ENCODE results near the gene TTC3. TPM values are rescaled to one million over a fixed set of nuclear protein-coding genes. Genes with fewer than 3 reads are reported as not detected.

The TTC3 gene
- total RNA-seq, 2 experiments from 2014 or later = 73.5 to 90.0 TPM

GRCh38 chr21:37176716-37177115, 103.7 kb downstream of the TTC3 start:
- Histone ChIP-seq H3K9me2 (ENCODE audit: insufficient read depth, low read length) (no peaks in the 10 kb centered on the region), H4K20me1 (ENCODE audit: insufficient read depth, low read length) (no peaks in the 10 kb centered on the region), H3K4me3 (ENCODE audit: low read depth, low read length, poor library complexity, severe bottlenecking) (no peak overlapping the region), H3K4me1 (ENCODE audit: insufficient read depth, low read length, poor library complexity, severe bottlenecking) (no peaks in the 10 kb centered on the region), H3K9me3 (ENCODE audit: low read length) (no peaks in the 10 kb centered on the region), H2AFZ (ENCODE audit: low read length) (no peak overlapping the region), H3K79me2 (ENCODE audit: insufficient read depth, low read depth, low read length) (no peaks in the 10 kb centered on the region), H3K4me2 (ENCODE audit: low read length) (no peak overlapping the region), H3K27ac (ENCODE audit: low read depth, low read length, poor library complexity, severe bottlenecking) (no peak overlapping the region), H3K36me3 (ENCODE audit: insufficient read depth, low read length) (peaks cover 73% of the 10 kb centered on the region)
- ChIA-PET CTCF (ENCODE audit: unreplicated experiment) (no interaction called here), POLR2A (interaction anchor here (0.5 to 1.6 kb wide), 2 partner anchors 31 to 197 kb away, joined by 3 read pairs; no protein-coding TSS in a partner anchor)
- TF ChIP-seq EZH2phosphoT487 (IDR thresholded peaks at IDR 0.05; ENCODE audit: borderline replicate concordance, low read depth, low read length) (no peak), CTCF (conservative IDR thresholded peaks at IDR 0.05; ENCODE audit: low read length) (no peak)
- intact Hi-C loops (cut with micrococcal nuclease; ENCODE audit: unreplicated experiment) = no loop called here
- no peak for DNase-seq (ENCODE audit: low spot score)
- BruUV-seq (replicated peaks) = no TSS peak

GRCh38 chr21:37181059-37181458, 108.0 kb downstream of the TTC3 start:
- peaks cover 57% of the 10 kb centered on the region for H3K36me3 ChIP-seq (ENCODE audit: insufficient read depth, low read length)
- no TSS peak for BruUV-seq (replicated peaks)
- H3K4me1 ChIP-seq (ENCODE audit: insufficient read depth, low read length, poor library complexity, severe bottlenecking) = no peaks in the 10 kb centered on the region
- no peaks in the 10 kb centered on the region for H4K20me1 ChIP-seq (ENCODE audit: insufficient read depth, low read length)
- no peak overlapping the region for H3K4me2 ChIP-seq (ENCODE audit: low read length)
- DNase-seq (ENCODE audit: low spot score) = no peak
- ChIA-PET CTCF (ENCODE audit: unreplicated experiment) (no interaction called here), POLR2A (no interaction called here)
- no peaks in the 10 kb centered on the region for H3K9me3 ChIP-seq (ENCODE audit: low read length)
- TF ChIP-seq EZH2phosphoT487 (IDR thresholded peaks at IDR 0.05; ENCODE audit: borderline replicate concordance, low read depth, low read length) (no peak), CTCF (conservative IDR thresholded peaks at IDR 0.05; ENCODE audit: low read length) (no peak)
- intact Hi-C loops (cut with micrococcal nuclease; ENCODE audit: unreplicated experiment) = no loop called here
- H3K9me2 ChIP-seq (ENCODE audit: insufficient read depth, low read length) = no peaks in the 10 kb centered on the region
- H3K27ac ChIP-seq (ENCODE audit: low read depth, low read length, poor library complexity, severe bottlenecking) = no peak overlapping the region
- H3K79me2 ChIP-seq (ENCODE audit: insufficient read depth, low read depth, low read length) = no peaks in the 10 kb centered on the region
- H2AFZ ChIP-seq (ENCODE audit: low read length) = no peak overlapping the region
- H3K4me3 ChIP-seq (ENCODE audit: low read depth, low read length, poor library complexity, severe bottlenecking) = no peak overlapping the region

- no peaks in the 10 kb centered on the region for H3K4me1 ChIP-seq (ENCODE audit: insufficient read depth, low read length, poor library complexity, severe bottlenecking)
- H4K20me1 ChIP-seq (ENCODE audit: insufficient read depth, low read length) = no peaks in the 10 kb centered on the region
- POLR2A ChIA-PET = no interaction called here
- H3K4me3 ChIP-seq (ENCODE audit: low read depth, low read length, poor library complexity, severe bottlenecking) = no peak overlapping the region
- peaks cover 56% of the 10 kb centered on the region for H3K36me3 ChIP-seq (ENCODE audit: insufficient read depth, low read length)
- no peaks in the 10 kb centered on the region for H3K9me2 ChIP-seq (ENCODE audit: insufficient read depth, low read length)
- no peaks in the 10 kb centered on the region for H3K9me3 ChIP-seq (ENCODE audit: low read length)
- H3K79me2 ChIP-seq (ENCODE audit: insufficient read depth, low read depth, low read length) = no peaks in the 10 kb centered on the region
- intact Hi-C loops (cut with micrococcal nuclease; ENCODE audit: unreplicated experiment) = no loop called here
- H3K4me2 ChIP-seq (ENCODE audit: low read length) = no peak overlapping the region
- TF ChIP-seq EZH2phosphoT487 (IDR thresholded peaks at IDR 0.05; ENCODE audit: borderline replicate concordance, low read depth, low read length) (no peak), CTCF (conservative IDR thresholded peaks at IDR 0.05; ENCODE audit: low read length) (no peak)
- no peak overlapping the region for H2AFZ ChIP-seq (ENCODE audit: low read length)
- no peak for DNase-seq (ENCODE audit: low spot score)
- CTCF ChIA-PET (ENCODE audit: unreplicated experiment) = interaction anchor here (0.6 kb wide), 1 partner anchor 27 kb away, joined by 3 read pairs; no protein-coding TSS in a partner anchor
- no TSS peak for BruUV-seq (replicated peaks)
- H3K27ac ChIP-seq (ENCODE audit: low read depth, low read length, poor library complexity, severe bottlenecking) = no peak overlapping the region
Observed at GRCh38 chr21:37182222-37182621, 109.2 kb downstream of the TTC3 start.
